ENCODE results near the gene MBL2. TPM values are rescaled to one million over a fixed set of nuclear protein-coding genes. Genes with fewer than 3 reads are reported as not detected.

Gene MBL2
- total and polyA plus RNA-seq, 2 of the 8 experiments (the other 6 are each of a cell fraction or from before 2014, with no cell fraction given) = not detected

GRCh38 chr10:52814506-52814905 is 41.9 kb upstream of the MBL2 start:
- peak overlapping the region; percentile 38 for H2AFZ ChIP-seq (ENCODE audit: low read length)
- H4K91ac ChIP-seq (replicated peaks; ENCODE audit: insufficient read length, low read length) = no peak overlapping the region
- H3K27ac ChIP-seq (ENCODE audit: low read depth, low read length) = no peak overlapping the region
- H3K23ac ChIP-seq (ENCODE audit: insufficient read length) = no peak overlapping the region
- H3K79me1 ChIP-seq (ENCODE audit: low read depth, low read length) = no peaks in the 10 kb centered on the region
- no peaks in the 10 kb centered on the region for H3K23me2 ChIP-seq (ENCODE audit: low read depth, low read length)
- H3K14ac ChIP-seq (ENCODE audit: insufficient read length) = no peak overlapping the region
- no peak overlapping the region for H2BK120ac ChIP-seq (replicated peaks; ENCODE audit: low read depth, low read length)
- TF ChIP-seq ASH2L (IDR thresholded peaks at IDR 0.05; ENCODE audit: low read length) = no peak
- no peak for TF ChIP-seq CHD1 (IDR thresholded peaks at IDR 0.05; ENCODE audit: low read depth, low read length)
- no peak for TF ChIP-seq EZH2 (IDR thresholded peaks at IDR 0.05; ENCODE audit: low read depth, low read length, severe bottlenecking)
- TF ChIP-seq KDM5A (IDR thresholded peaks at IDR 0.05; ENCODE audit: low read length) = no peak
- TF ChIP-seq TEAD4 (IDR thresholded peaks at IDR 0.05; ENCODE audit: low read depth, low read length) = no peak
- TF ChIP-seq TBP (IDR thresholded peaks at IDR 0.05; ENCODE audit: low read depth, low read length) = no peak
- no peak for TF ChIP-seq SIN3A (conservative IDR thresholded peaks at IDR 0.05 in 1 of 2, IDR thresholded peaks at IDR 0.05 in 1 of 2; ENCODE audit: low read depth in 1 of 2, low read length in 2 of 2)
- no peak for TF ChIP-seq HDAC6 (IDR thresholded peaks at IDR 0.05; ENCODE audit: low read depth, low read length)
- no peak for TF ChIP-seq MAX (IDR thresholded peaks at IDR 0.05)
- TF ChIP-seq CREB1 (IDR thresholded peaks at IDR 0.05) = no peak
- TF ChIP-seq SP1 (IDR thresholded peaks at IDR 0.05; ENCODE audit: low read depth, low read length) = no peak
- TF ChIP-seq EGR1 (IDR thresholded peaks at IDR 0.05; ENCODE audit: borderline replicate concordance, low read depth, low read length) = no peak
- DNase-seq (ENCODE audit: low read depth in 1 of 2, low spot score in 2 of 2) (no peak), FAIRE-seq (no peak)
- H4K20me1 ChIP-seq (replicated peaks in 1 of 2; ENCODE audit: control insufficient read depth in 1 of 2, insufficient read depth in 2 of 2, low read length in 2 of 2) = no peaks in the 10 kb centered on the region
- no peak overlapping the region for H3K4ac ChIP-seq (replicated peaks; ENCODE audit: insufficient read length, low read depth, low read length)
- H4K8ac ChIP-seq (ENCODE audit: extremely low read depth, insufficient read depth, low read length) = no peak overlapping the region
- no peaks in the 10 kb centered on the region for H3K9me3 ChIP-seq (ENCODE audit: insufficient read depth in 2 of 2, low read depth in 1 of 2, low read length in 1 of 2)
- no peaks in the 10 kb centered on the region for H3K36me3 ChIP-seq (ENCODE audit: control insufficient read depth in 2 of 4, insufficient read depth in 4 of 4, low read length in 3 of 4)
- no peak overlapping the region for H3K4me2 ChIP-seq (ENCODE audit: insufficient read depth in 1 of 2, low read depth in 2 of 2, low read length in 2 of 2)
- H3K4me3 ChIP-seq (ENCODE audit: extremely low read depth in 1 of 4, insufficient read depth in 2 of 4, low read depth in 3 of 4, low read length in 4 of 4) = no peak overlapping the region
- no peak overlapping the region for H3K9ac ChIP-seq (replicated peaks in 1 of 4; ENCODE audit: extremely low read depth in 1 of 4, low read depth in 3 of 4, low read length in 3 of 4)
- ChIA-PET CTCF (ENCODE audit: partially characterized antibody) (interaction anchor here (1.6 kb wide), 1 partner anchor 70 kb away, joined by 3 read pairs; no protein-coding TSS in a partner anchor), POLR2A (ENCODE audit: partially characterized antibody) (no interaction called here)
- peaks cover 0 to 3% (median 1%) of the 10 kb centered on the region in 4 experiments; a peak in 2 of 7 replicates for H3K4me1 ChIP-seq (replicated peaks in 1 of 4; ENCODE audit: control insufficient read depth in 3 of 4, insufficient read depth in 4 of 4, low read length in 3 of 4)
- H2BK12ac ChIP-seq (ENCODE audit: low read depth, low read length) = 0 out of 2 replicates have a peak overlapping the region, but pooled peaks have one; percentile 12
- H2BK15ac ChIP-seq (ENCODE audit: low read length) = no peak overlapping the region
- no peaks in the 10 kb centered on the region for H3K27me3 ChIP-seq (replicated peaks in 1 of 4; ENCODE audit: control insufficient read depth in 3 of 4, extremely low read depth in 1 of 4, insufficient read depth in 3 of 4, low read length in 3 of 4)
- 75% methylated on average over 5 of the region's 5 CpGs; no CpG with 5 or more reads in 1 of the 2 experiments for WGBS, 2 experiments (ENCODE audit: extremely low coverage in 1 of 2, insufficient coverage in 1 of 2, insufficient read length in 1 of 2, insufficient replicate concordance in 2 of 2, low coverage in 1 of 2, low lambda C conversion rate in 2 of 2, missing lambda C conversion rate in 1 of 2)
- H3K79me2 ChIP-seq (ENCODE audit: control insufficient read depth in 1 of 2, insufficient read depth in 2 of 2, low read length in 2 of 2) = no peaks in the 10 kb centered on the region
- no peak overlapping the region for H2BK20ac ChIP-seq (ENCODE audit: low read length)
- no peak overlapping the region for H2AK5ac ChIP-seq (ENCODE audit: low read depth, low read length)
- no peak overlapping the region for H2BK5ac ChIP-seq (ENCODE audit: low read depth, low read length)
- H3K18ac ChIP-seq (ENCODE audit: extremely low read depth, low read length) = peak overlapping the region; percentile 27; the same call in 1 of the 2 replicates
- H3K56ac ChIP-seq (replicated peaks; ENCODE audit: insufficient read length, low read depth, low read length) = no peak overlapping the region
- no peak overlapping the region for H4K5ac ChIP-seq (ENCODE audit: insufficient read length, low read depth, low read length)
